B cell (primary cell): Measurements from ENCODE around the gene ARL5A. TPM values are rescaled to one million over a fixed set of nuclear protein-coding genes. Genes with fewer than 3 reads are reported as not detected.

ENCODE experiments used
- ATAC-seq: fragments of 200-7000 bp; cut with Tn5 transposase; one replicate; pipeline ENCODE4 v1.10.0; 2021; ENCODE audit warnings: low read depth, mild to moderate bottlenecking, moderate number of reproducible peaks, moderate library complexity
- CTCF ChIA-PET: fragments of 350-600 bp; sonication (Branson Sonifier 250); formaldehyde crosslinking; loops from one replicate; lab custom pipeline; 2021; ENCODE audit warnings: antibody characterized with exemption, inconsistent platforms; lab: Charles Lee
- POLR2A ChIA-PET: fragments of 350-600 bp; sonication (Branson Sonifier 250); formaldehyde crosslinking; loops from one replicate; lab custom pipeline; 2021; ENCODE audit warnings: antibody characterized with exemption; lab: Charles Lee
- DNase-seq: peaks from one replicate; pipeline ENCODE4 v3.0.0; 2013
- H2AFZ ChIP-seq: 2 replicates; pipeline ENCODE4 v1.6.1; 2012; ENCODE audit warnings: mild to moderate bottlenecking, low read depth, low read length; ENCODE audit not compliant: insufficient read depth, poor library complexity, severe bottlenecking
- H3K27ac ChIP-seq, 2 donors: 1 replicate in 1 of 2; 2 replicates in 1 of 2; pipeline ENCODE4 v1.5.1; 2012 to 2013; ENCODE audit warnings: low read length in 2 of 2, mild to moderate bottlenecking in 2 of 2, moderate library complexity in 1 of 2
- H3K27me3 ChIP-seq, 4 experiments: fragments of 200-600 bp in 1 of 4; sonication (generic) in 1 of 4; replicated peaks in 1 of 4; 1 replicate in 2 of 4; 2 replicates in 2 of 4; pipeline versions ENCODE4 v1.6.1 to v1.7.0; 2013 to 2016; ENCODE audit warnings: low read length in 3 of 4, mild to moderate bottlenecking in 2 of 4, mixed read lengths in 1 of 4, moderate library complexity in 1 of 4; ENCODE audit not compliant: insufficient read depth in 4 of 4, control insufficient read depth in 3 of 4; ENCODE audit errors: control extremely low read depth in 1 of 4
- H3K36me3 ChIP-seq, 2 experiments: replicated peaks in 1 of 2; 1 replicate in 1 of 2; 2 replicates in 1 of 2; pipeline versions ENCODE4 v1.6.1 to v1.7.1; 2013; ENCODE audit warnings: low read length in 1 of 2; ENCODE audit not compliant: insufficient read depth in 2 of 2, control insufficient read depth in 1 of 2; ENCODE audit errors: control extremely low read depth in 1 of 2, extremely low read depth in 1 of 2
- H3K4me1 ChIP-seq, 2 donors: fragments of 200-600 bp in 1 of 2; sonication (generic) in 1 of 2; 1 replicate in 1 of 2; 2 replicates in 1 of 2; pipeline versions ENCODE4 v1.5.1 to v1.6.1; 2013 to 2017; ENCODE audit warnings: low read length in 2 of 2; ENCODE audit not compliant: control insufficient read depth in 2 of 2, insufficient read depth in 2 of 2
- H3K4me2 ChIP-seq: replicated peaks from 2 replicates; pipeline ENCODE3; 2012; ENCODE audit warnings: mild to moderate bottlenecking, low read depth, low read length; ENCODE audit not compliant: poor library complexity, severe bottlenecking
- H3K4me3 ChIP-seq, 5 experiments: fragments of 200-600 bp in 1 of 5; sonication (generic) in 1 of 5; 1 replicate in 3 of 5; 2 replicates in 2 of 5; pipeline versions ENCODE4 v1.5.1 to v1.7.0; 2011 to 2016; ENCODE audit warnings: low read length in 4 of 5, mild to moderate bottlenecking in 4 of 5, low read depth in 2 of 5, control low read depth in 1 of 5, moderate library complexity in 1 of 5; ENCODE audit not compliant: insufficient read depth in 1 of 5; ENCODE audit errors: control extremely low read depth in 1 of 5, extremely low read depth in 1 of 5
- H3K79me2 ChIP-seq: fragments of 200-600 bp; sonication (generic); one replicate; pipeline ENCODE4 v1.6.0; 2016; ENCODE audit warnings: low read length; ENCODE audit not compliant: control insufficient read depth, insufficient read depth
- H3K9ac ChIP-seq: fragments of 200-600 bp; sonication (generic); 2 replicates; pipeline ENCODE4 v1.6.1; 2017; ENCODE audit warnings: mild to moderate bottlenecking, low read length, moderate library complexity
- H3K9me3 ChIP-seq, 3 donors: one replicate each; pipeline versions ENCODE4 v1.6.1 to v1.7.1; 2013; ENCODE audit warnings: low read length in 2 of 3; ENCODE audit not compliant: control insufficient read depth in 2 of 3, insufficient read depth in 1 of 3; ENCODE audit errors: control extremely low read depth in 1 of 3
- H4K20me1 ChIP-seq: 2 replicates; pipeline ENCODE4 v1.6.0; 2012; ENCODE audit warnings: mild to moderate bottlenecking, low read length; ENCODE audit not compliant: insufficient read depth, control insufficient read depth, poor library complexity, severe bottlenecking
- H3K27ac Mint-ChIP-seq: one replicate; pipeline ENCODE4 v1.8.0; 2021; ENCODE audit warnings: mixed read lengths
- H3K27me3 Mint-ChIP-seq: one replicate; pipeline ENCODE4 v1.8.0; 2021; ENCODE audit warnings: mixed read lengths
- H3K4me1 Mint-ChIP-seq: one replicate; pipeline ENCODE4 v1.8.0; 2021; ENCODE audit warnings: mixed read lengths
- H3K4me3 Mint-ChIP-seq: one replicate; pipeline ENCODE4 v1.8.0; 2021; ENCODE audit warnings: mixed read lengths
- H3K9me3 Mint-ChIP-seq: one replicate; pipeline ENCODE4 v1.8.0; 2022; ENCODE audit warnings: mixed read lengths; ENCODE audit not compliant: insufficient read depth
- EZH2 ChIP-seq: IDR thresholded peaks from 2 replicates; pipeline ENCODE4 v1.6.1; 2012; ENCODE audit warnings: borderline replicate concordance, low read depth, mild to moderate bottlenecking, moderate library complexity, low read length; ENCODE audit not compliant: insufficient read depth, poor library complexity, severe bottlenecking
- WGBS: methylation state at CpG from one replicate; pipeline ENCODE4 v1.1.5; 2013; ENCODE audit warnings: missing lambda C conversion rate; ENCODE audit not compliant: insufficient coverage; 5-methylcytosine and 5-hydroxymethylcytosine counted together
- intact Hi-C: fragments of 100-400 bp; cut with micrococcal nuclease; formaldehyde crosslinking; loops from one replicate; pipeline ENCODE4 v1.10.0; 2022
- polyA plus RNA-seq: library from polyadenylated mRNA; depleted of rRNA; stranded (reverse); fragments of >200 nt; gene quantifications from 2 replicates; pipeline ENCODE4 v1.2.3, GENCODE V29; 2012
- total RNA-seq, 2 donors: library from RNA; stranded (reverse); fragments of 120-200 nt in 1 of 2; gene quantifications; 1 replicate in 1 of 2; 2 replicates in 1 of 2; pipeline versions ENCODE4 v1.2.3 to v1.2.4, GENCODE V29; 2013 to 2022
- TF ChIP-seq, protein P1 (sequence below): fragments of 200-600 bp; IDR thresholded peaks from one replicate; pipeline ENCODE4 v1.8.0; 2022; ENCODE audit warnings: antibody characterized with exemption, mild to moderate bottlenecking

Gene ARL5A
- total and polyA plus RNA-seq, 2 donors (not counting 1 experiment from before 2014, with no cell fraction given), result 18.2 to 54.1 TPM

GRCh38 chr2:151824886-151825285 lies 3.3 kb downstream of the ARL5A start:
- no CpG with 5 or more reads among the region's 2 CpGs for WGBS
- H3K27ac Mint-ChIP-seq, result no peak overlapping the region
- H2AFZ ChIP-seq, result no peak overlapping the region
- no peaks in the 10 kb centered on the region for H3K9me3 ChIP-seq
- H3K4me1 Mint-ChIP-seq, result peaks cover 71% of the 10 kb centered on the region
- H3K9ac ChIP-seq, result no peak overlapping the region
- H3K27me3 ChIP-seq, result no peaks in the 10 kb centered on the region
- no peak overlapping the region for H3K4me2 ChIP-seq
- no peaks in the 10 kb centered on the region for H3K9me3 Mint-ChIP-seq
- H3K4me1 ChIP-seq, result peaks cover 20 to 29% of the 10 kb centered on the region in 2 donors
- no peak for DNase-seq
- no peak overlapping the region for H3K27ac ChIP-seq
- peaks cover 79% of the 10 kb centered on the region for H3K79me2 ChIP-seq
- ChIA-PET POLR2A (interaction anchor here (0.7 kb wide), 1 partner anchor 29 kb away, joined by 4 read pairs; no protein-coding TSS in a partner anchor), CTCF (interaction anchor here (1.0 to 2.5 kb wide), 2 partner anchors 14 to 17 kb away, joined by 3 to 9 read pairs; no protein-coding TSS in a partner anchor)
- H3K36me3 ChIP-seq, result peaks cover 0 to 5% of the 10 kb centered on the region in 2 experiments
- TF ChIP-seq EZH2, result no peak
- TF ChIP-seq, protein P1, sequence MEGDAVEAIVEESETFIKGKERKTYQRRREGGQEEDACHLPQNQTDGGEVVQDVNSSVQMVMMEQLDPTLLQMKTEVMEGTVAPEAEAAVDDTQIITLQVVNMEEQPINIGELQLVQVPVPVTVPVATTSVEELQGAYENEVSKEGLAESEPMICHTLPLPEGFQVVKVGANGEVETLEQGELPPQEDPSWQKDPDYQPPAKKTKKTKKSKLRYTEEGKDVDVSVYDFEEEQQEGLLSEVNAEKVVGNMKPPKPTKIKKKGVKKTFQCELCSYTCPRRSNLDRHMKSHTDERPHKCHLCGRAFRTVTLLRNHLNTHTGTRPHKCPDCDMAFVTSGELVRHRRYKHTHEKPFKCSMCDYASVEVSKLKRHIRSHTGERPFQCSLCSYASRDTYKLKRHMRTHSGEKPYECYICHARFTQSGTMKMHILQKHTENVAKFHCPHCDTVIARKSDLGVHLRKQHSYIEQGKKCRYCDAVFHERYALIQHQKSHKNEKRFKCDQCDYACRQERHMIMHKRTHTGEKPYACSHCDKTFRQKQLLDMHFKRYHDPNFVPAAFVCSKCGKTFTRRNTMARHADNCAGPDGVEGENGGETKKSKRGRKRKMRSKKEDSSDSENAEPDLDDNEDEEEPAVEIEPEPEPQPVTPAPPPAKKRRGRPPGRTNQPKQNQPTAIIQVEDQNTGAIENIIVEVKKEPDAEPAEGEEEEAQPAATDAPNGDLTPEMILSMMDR, result no peak
- H4K20me1 ChIP-seq, result peaks cover 34% of the 10 kb centered on the region
- no peak overlapping the region for H3K4me3 Mint-ChIP-seq
- no peak overlapping the region for H3K4me3 ChIP-seq
- intact Hi-C loops, result loop anchor here (5.0 kb wide), 2 partner anchors 413 to 538 kb away; partner anchors contain the start of gene NMI
- ATAC-seq, result no peak
- H3K27me3 Mint-ChIP-seq, result no peaks in the 10 kb centered on the region

GRCh38 chr2:151823651-151824050 lies 4.6 kb downstream of the ARL5A start:
- no peak overlapping the region for H3K27ac ChIP-seq
- peaks cover 91% of the 10 kb centered on the region for H3K79me2 ChIP-seq
- POLR2A ChIA-PET, result no interaction called here
- DNase-seq (no peak), ATAC-seq (no peak)
- Mint-ChIP-seq H3K27ac (no peak overlapping the region), H3K27me3 (no peaks in the 10 kb centered on the region), H3K9me3 (no peaks in the 10 kb centered on the region), H3K4me3 (no peak overlapping the region), H3K4me1 (peaks cover 67% of the 10 kb centered on the region)
- peaks cover 0 to 5% of the 10 kb centered on the region in 2 experiments for H3K36me3 ChIP-seq
- H3K27me3 ChIP-seq, result no peaks in the 10 kb centered on the region
- H2AFZ ChIP-seq, result no peak overlapping the region
- intact Hi-C loops, result no loop called here
- no peak overlapping the region for H3K4me2 ChIP-seq
- no peak for TF ChIP-seq EZH2
- H3K4me1 ChIP-seq, result peaks cover 15 to 24% of the 10 kb centered on the region in 2 donors
- peaks cover 47% of the 10 kb centered on the region for H4K20me1 ChIP-seq
- CTCF ChIA-PET, result no interaction called here
- H3K9me3 ChIP-seq, result no peaks in the 10 kb centered on the region
- no peak overlapping the region for H3K4me3 ChIP-seq
- 97% methylated on average over 4 of the region's 6 CpGs for WGBS
- H3K9ac ChIP-seq, result no peak overlapping the region
